ENCODE measurements around the gene RGS12. TPM values are rescaled to one million over a fixed set of nuclear protein-coding genes. Genes with fewer than 3 reads are reported as not detected.

Gene RGS12
- total RNA-seq, 1 donor from 2014 or later, result 69.5 TPM

- H3K27ac Mint-ChIP-seq (ENCODE audit: unreplicated experiment), result no peak overlapping the region
- H3K36me3 Mint-ChIP-seq (ENCODE audit: low read depth), result peaks cover 2% of the 10 kb centered on the region
- TF ChIP-seq CTCF (conservative IDR thresholded peaks at IDR 0.05), result no peak
- no peaks in the 10 kb centered on the region for H3K4me1 Mint-ChIP-seq
- H3K4me3 Mint-ChIP-seq, result no peak overlapping the region
- H3K9me3 Mint-ChIP-seq, result peaks cover 6% of the 10 kb centered on the region
- no peak for DNase-seq (ENCODE audit: low read depth, low spot score)
- H3K27me3 Mint-ChIP-seq (ENCODE audit: low read depth), result no peaks in the 10 kb centered on the region
These were observed 9.3 kb upstream of the RGS12 start for GRCh38 chr4:3283483-3283882.

- Mint-ChIP-seq H3K4me3 (no peak overlapping the region), H3K36me3 (ENCODE audit: low read depth) (peaks cover 1% of the 10 kb centered on the region), H3K4me1 (no peaks in the 10 kb centered on the region), H3K27ac (ENCODE audit: unreplicated experiment) (no peak overlapping the region), H3K27me3 (ENCODE audit: low read depth) (no peaks in the 10 kb centered on the region), H3K9me3 (peaks cover 5% of the 10 kb centered on the region)
- no peak for DNase-seq (ENCODE audit: low read depth, low spot score)
- no peak for TF ChIP-seq CTCF (conservative IDR thresholded peaks at IDR 0.05)
These were observed 8.9 kb upstream of the RGS12 start for GRCh38 chr4:3283916-3284315.

GRCh38 chr4:3284734-3285557 lies 7.9 kb upstream of the RGS12 start:
- H3K4me3 Mint-ChIP-seq, result no peak overlapping the region
- peak overlapping the region; percentile 10 for H3K27ac Mint-ChIP-seq (ENCODE audit: unreplicated experiment)
- DNase-seq (ENCODE audit: low read depth, low spot score), result no peak
- H3K9me3 Mint-ChIP-seq, result peaks cover 4% of the 10 kb centered on the region
- H3K36me3 Mint-ChIP-seq (ENCODE audit: low read depth), result no peaks in the 10 kb centered on the region
- H3K27me3 Mint-ChIP-seq (ENCODE audit: low read depth), result no peaks in the 10 kb centered on the region
- H3K4me1 Mint-ChIP-seq, result no peaks in the 10 kb centered on the region
- no peak for TF ChIP-seq CTCF (conservative IDR thresholded peaks at IDR 0.05)

- no peak overlapping the region for H3K27ac Mint-ChIP-seq (ENCODE audit: unreplicated experiment)
- H3K9me3 Mint-ChIP-seq, result peaks cover 4% of the 10 kb centered on the region
- no peak for DNase-seq (ENCODE audit: low read depth, low spot score)
- H3K36me3 Mint-ChIP-seq (ENCODE audit: low read depth), result no peaks in the 10 kb centered on the region
- no peaks in the 10 kb centered on the region for H3K27me3 Mint-ChIP-seq (ENCODE audit: low read depth)
- no peak for TF ChIP-seq CTCF (conservative IDR thresholded peaks at IDR 0.05)
- H3K4me3 Mint-ChIP-seq, result no peak overlapping the region
- no peaks in the 10 kb centered on the region for H3K4me1 Mint-ChIP-seq
These were observed 7.1 kb upstream of the RGS12 start for GRCh38 chr4:3285558-3286334.

- Mint-ChIP-seq H3K4me1 (peaks cover 3% of the 10 kb centered on the region), H3K36me3 (ENCODE audit: low read depth) (no peaks in the 10 kb centered on the region), H3K4me3 (peak overlapping the region; percentile 58), H3K27me3 (ENCODE audit: low read depth) (no peaks in the 10 kb centered on the region), H3K27ac (ENCODE audit: unreplicated experiment) (no peak overlapping the region), H3K9me3 (peaks cover 4% of the 10 kb centered on the region)
- no peak for TF ChIP-seq CTCF (conservative IDR thresholded peaks at IDR 0.05)
- DNase-seq (ENCODE audit: low read depth, low spot score), result no peak
These were observed 6.3 kb upstream of the RGS12 start for GRCh38 chr4:3286335-3287175.

Data from neural crest cell (in vitro differentiated cells).